Cerebellar nuclear complex (tissue), 1 donor: Measurements from ENCODE around the gene PSD4.

Experiments
- DNase-seq, 2 experiments: peaks; one replicate each; lab custom pipeline; 2025; lab: John Stamatoyannopoulos, UW

PSD4 gene

GRCh38 chr2:113173542-113174375 is at the start of gene PSD4:
Gene PSD4 (plus strand): TSS chr2:113173971. CDS start chr2:113182457, 8,486 bp downstream.
- DNase-seq, result no peak

GRCh38 chr2:113124181-113124961 is 49.4 kb upstream of the PSD4 start:
- DNase-seq, result no peak

GRCh38 chr2:113124984-113125855 is 48.6 kb upstream of the PSD4 start:
- no peak for DNase-seq

DNA sequence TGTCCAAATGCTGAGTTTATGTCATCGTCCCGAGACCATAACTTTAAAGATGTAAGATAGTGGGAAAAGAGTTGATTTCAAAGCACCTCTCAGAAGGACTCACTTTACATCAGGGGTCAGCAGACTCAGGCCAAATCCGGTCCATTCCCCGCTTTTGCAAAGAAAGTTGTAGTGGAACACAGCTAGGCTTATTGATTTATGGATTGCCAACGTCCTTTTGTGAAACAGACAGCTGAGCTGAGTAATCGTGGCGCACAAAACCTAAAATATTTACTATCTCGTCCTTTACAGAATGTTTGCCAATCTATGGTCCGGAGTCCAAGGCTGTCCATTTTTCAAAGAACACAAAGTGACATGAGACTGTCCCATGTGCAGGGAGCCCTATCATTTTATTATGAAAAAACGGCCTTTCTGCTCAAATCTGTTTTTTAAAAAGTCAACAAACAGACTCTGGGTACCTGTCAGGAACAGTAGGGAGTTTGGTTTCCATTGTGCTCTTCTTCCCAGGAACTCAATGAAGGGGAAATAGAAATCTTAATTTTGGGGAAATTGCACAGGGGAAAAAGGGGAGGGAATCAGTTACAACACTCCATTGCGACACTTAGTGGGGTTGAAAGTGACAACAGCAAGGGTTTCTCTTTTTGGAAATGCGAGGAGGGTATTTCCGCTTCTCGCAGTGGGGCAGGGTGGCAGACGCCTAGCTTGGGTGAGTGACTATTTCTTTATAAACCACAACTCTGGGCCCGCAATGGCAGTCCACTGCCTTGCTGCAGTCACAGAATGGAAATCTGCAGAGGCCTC is 46.7 kb upstream of the PSD4 start, which contains the start of gene IL1RN:
Gene IL1RN, plus strand, starts transcription at position 754 of the 801 bp plus-strand sequence. Its CDS starts 27 bp downstream, at position 781.
- no peak for DNase-seq

GRCh38 chr2:113127646-113128570 is 45.9 kb upstream of the PSD4 start:
- DNase-seq, result no peak

GRCh38 chr2:113129519-113130078 is 44.2 kb upstream of the PSD4 start:
- DNase-seq, result no peak

DNA sequence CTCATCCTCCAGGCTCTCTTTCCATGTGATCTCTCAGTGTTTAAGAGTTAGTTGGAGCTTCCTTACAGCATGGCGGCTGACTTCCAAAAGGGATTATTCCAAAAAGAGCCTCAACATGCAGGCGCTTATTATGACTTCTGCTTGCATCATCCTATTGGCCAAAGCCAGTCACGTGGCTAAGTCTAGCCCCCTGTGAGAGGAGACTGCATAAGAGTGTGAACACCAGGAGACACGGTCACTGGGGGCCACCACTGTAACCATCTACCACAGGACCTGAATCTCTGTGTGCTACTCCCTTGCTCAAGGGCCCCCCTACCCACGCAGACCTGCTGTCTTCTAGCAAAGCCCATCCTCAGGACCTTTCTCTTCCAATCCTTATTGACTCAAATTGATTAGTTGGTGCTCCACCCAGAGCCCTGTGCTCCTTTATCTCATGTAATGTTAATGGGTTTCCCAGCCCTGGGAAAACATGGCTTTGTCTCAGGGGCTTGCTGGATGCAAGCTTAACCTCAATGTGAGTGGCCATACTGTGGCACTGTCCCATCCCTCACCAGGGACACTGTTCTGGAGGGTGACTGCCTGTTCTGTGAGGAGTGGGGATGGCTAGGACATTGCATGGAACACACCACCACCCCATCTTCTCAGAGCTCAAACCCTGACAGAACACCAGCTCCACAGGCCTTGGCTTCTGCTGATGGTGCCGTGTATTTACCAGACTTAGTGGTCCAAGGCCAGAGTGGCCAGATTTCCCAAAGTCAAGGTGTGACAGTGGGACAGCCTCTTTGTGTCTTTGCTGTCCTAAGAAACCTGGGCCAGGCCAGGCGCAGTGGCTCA is 42.2 kb upstream of the PSD4 start:
- DNase-seq, result no peak

- no peak for DNase-seq
These were observed 41.3 kb upstream of the PSD4 start for GRCh38 chr2:113132414-113133021.

DNA sequence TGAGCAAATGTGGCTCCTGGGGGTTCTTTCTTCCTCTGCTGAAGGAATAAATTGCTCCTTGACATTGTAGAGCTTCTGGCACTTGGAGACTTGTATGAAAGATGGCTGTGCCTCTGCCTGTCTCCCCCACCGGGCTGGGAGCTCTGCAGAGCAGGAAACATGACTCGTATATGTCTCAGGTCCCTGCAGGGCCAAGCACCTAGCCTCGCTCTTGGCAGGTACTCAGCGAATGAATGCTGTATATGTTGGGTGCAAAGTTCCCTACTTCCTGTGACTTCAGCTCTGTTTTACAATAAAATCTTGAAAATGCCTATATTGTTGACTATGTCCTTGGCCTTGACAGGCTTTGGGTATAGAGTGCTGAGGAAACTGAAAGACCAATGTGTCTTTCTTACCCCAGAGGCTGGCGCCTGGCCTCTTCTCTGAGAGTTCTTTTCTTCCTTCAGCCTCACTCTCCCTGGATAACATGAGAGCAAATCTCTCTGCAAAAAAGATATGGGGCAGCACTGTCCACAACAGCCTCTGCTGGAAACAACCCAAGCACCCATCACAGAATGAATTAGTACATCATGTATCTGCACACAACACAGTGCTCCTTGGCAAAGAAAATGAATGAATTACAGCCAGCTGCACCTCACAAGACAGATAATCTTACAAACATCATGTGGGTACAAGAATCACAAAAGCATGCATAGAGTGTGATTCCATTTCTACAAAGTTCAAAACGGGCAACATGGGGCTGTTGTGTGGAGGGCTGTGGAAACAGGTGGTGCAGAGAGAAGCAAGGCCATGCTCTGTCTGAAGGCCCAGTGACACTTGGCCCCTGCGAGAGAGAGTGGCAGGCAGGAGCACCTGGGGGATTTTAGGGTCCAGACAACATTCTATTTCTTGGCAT is 39.8 kb upstream of the PSD4 start:
- DNase-seq, result no peak

- no peak for DNase-seq
These were observed 39.1 kb upstream of the PSD4 start for GRCh38 chr2:113134717-113135116.

GRCh38 chr2:113135317-113135716 is 38.5 kb upstream of the PSD4 start:
- no peak for DNase-seq

DNA sequence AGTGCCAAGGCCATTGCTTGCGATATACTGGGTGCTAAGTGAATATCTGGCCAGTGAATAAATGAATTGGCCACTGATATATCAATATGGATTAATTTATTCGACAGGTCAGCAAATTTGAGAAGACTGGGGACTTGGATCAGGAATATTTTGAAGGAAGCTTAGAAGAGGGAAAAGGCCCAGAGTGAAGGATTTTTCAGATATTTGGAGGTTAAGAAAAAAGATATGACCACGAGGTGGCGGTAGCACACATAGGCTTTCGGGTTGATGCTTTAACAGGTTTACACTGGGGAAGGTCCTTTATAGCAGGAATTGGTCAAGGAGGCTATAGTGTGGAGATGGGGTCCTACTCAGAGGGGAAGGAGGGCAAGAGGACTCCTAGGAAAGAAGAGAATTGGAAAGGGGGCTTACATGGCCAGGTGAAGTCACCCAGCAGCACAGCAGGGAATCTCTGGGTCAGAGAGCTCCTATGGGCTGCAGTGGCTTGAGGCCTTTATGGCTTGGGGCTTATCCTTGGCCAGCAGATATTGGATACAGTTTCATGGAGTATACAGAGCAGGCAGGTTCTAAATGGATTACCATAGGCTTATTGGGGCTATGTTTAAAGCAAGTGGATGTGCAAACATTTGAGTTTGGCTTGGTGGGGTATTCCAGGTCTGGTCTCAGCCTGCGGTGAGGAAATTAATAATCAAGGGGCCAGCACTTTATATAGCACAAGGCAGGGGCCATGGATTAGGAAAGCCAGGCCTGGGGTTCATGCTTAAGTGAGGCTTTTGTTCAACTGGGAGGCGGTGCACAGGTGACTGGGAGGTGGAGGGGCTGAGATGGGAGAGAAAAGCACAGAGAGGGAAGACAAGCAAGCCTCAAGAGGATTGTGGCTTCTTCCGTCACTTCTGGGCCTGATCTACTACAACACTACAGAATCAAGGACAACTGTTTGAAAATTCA is 36.7 kb upstream of the PSD4 start:
- DNase-seq, result no peak

DNA sequence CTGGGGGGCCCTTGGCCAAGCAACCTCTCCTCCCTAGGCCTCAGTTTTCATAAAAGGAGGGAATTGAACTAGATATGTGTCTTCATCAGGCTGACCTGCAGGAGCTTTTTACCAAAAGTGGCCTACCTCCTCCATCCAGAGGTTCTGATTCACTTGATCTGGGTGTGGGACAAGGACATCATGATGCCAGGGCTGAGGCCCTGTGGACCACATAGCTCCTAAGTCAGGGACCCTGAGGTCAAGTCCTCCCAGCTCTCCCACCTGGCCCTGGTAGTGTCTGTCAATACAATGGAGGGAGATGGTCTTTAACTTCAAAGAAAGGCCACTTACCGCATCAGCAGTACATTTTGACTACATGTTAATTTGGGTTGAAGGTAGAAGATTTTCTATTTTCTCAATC is 35.9 kb upstream of the PSD4 start:
- no peak for DNase-seq

- DNase-seq, result peak in 1 of 2 experiments; percentile 8
These were observed 35.1 kb upstream of the PSD4 start for GRCh38 chr2:113138428-113139322.

- no peak for DNase-seq
These were observed 32.3 kb upstream of the PSD4 start for GRCh38 chr2:113141451-113141850.
